Stimulated activated CD4-positive, alpha-beta T cell treated with anti-CD3 and anti-CD28 coated beads, Interleukin-4, amount 100 ng/mL, for 4 hours (primary cell): ENCODE data around the gene MAP7D3.
"Not testable (repeated sequence)": the region's sequence is repeated elsewhere in the genome, so short reads cannot be mapped to it uniquely, and the experiment has no call there.

ENCODE experiments used
- DNase-seq, 2 experiments: peaks; one replicate each; pipeline ENCODE4 v3.0.0-alpha.2; 2020

The MAP7D3 gene

DNA sequence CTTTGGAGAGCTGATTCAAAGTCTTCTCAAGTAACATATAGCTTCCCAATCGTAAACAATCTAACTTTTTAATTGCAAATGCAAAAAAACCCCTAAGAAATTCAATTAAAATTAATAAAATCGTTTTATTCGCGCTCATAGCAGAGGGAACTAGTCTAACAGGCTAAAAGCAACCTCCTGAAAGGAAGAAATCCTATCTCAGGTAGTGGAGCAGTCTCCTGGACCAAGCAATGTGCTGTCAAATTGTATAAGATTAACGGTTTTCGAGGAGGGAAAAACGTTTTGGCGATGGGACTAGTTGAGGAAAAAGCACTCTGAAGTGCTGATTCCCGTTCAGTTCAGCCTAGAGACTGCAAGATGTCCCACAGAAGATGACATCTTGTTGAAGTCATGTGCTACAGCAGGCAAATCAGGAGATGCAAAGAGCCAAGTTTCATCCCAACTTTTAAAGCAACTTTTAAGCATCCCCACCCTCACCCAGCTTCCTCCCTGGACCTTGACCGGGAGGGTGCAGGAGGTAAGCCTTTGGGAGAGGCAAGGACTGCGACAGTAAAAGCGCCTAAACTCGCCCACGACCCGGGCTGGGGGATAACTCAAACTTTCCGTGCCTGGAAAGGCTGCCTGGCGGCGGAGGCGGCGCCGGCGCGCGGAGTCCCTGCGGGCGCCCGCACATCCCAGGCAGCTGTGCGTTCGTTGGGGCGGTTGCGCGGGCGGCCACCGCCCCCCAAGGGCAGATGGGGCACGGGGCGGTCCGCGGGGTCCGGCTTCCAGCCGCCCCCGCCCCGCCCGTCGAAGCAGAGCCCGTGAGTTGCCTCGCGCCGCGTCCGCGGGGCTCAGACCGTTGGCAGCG lies 784 bp downstream of the MAP7D3 start:
- peak; percentile 48 to 62 for DNase-seq

DNA sequence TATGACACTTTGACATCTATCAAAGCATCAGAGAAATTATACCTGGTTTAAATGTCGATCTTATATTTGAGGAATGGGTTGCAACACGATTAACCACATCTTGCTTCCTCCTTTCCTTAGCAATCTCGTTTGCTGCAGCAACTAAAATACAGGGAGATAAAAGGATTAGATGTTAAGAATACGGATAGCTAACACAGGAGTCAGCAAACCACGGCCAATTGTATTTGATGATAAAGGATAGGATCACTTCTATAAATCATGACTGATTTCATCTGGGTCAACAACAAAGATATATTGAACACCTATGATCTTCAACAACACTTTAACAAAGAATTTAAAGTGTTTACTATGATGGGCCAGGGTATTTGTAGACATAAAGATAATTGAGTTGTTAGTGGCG lies 5.0 kb downstream of the MAP7D3 start:
- DNase-seq, result no peak

DNA sequence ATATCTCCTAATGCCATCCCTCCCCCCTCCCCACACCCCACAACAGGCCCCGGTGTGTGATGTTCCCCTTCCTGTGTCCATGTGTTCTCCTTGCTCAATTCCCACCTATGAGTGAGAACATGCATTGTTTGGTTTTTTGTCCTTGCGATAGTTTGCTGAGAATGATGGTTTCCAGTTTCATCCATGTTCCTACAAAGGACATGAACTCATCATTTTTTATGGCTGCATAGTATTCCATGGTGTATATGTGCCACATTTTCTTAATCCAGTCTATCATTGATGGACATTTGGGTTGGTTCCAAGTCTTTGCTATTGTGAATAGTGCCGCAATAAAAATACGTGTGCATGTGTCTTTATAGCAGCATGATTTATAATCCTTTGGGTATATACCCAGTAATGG lies 13.4 kb downstream of the MAP7D3 start:
- DNase-seq, result not testable (repeated sequence)

DNA sequence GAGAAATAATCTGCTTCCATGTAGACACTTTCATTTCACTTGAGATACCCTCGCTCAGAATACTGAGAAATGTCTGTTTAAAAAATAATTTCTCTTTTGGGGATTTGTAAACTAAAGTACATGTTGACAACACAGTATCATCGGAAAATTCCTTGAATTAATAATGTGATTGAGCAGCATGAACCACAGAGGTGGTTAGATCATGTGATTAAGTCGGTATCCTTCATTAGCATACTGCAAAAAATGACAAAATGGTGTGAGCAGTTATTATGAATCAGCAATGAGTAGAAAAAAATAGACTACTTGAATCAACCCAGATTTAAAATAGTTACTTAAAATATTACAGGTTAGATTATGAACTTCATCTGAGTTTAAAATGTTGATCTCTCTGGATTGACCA lies 14.1 kb downstream of the MAP7D3 start:
- DNase-seq, result no peak

DNA sequence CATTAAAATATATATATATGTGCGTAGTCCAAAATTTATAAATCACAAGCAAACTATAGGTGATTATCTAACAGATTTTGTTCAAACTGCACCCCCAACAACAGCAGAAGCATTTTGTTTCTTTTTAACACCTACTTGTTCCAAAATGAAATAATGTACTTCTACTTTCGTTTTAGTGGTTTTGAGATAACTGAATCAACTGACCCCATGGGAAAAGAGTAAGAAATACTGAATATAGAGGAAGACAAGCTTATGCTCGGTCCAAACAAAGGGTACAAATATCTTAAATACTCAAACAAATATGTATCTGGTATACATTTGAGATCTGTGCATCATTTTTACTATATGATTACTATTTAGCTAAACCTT lies 22.4 kb downstream of the MAP7D3 start:
- DNase-seq, result no peak

DNA sequence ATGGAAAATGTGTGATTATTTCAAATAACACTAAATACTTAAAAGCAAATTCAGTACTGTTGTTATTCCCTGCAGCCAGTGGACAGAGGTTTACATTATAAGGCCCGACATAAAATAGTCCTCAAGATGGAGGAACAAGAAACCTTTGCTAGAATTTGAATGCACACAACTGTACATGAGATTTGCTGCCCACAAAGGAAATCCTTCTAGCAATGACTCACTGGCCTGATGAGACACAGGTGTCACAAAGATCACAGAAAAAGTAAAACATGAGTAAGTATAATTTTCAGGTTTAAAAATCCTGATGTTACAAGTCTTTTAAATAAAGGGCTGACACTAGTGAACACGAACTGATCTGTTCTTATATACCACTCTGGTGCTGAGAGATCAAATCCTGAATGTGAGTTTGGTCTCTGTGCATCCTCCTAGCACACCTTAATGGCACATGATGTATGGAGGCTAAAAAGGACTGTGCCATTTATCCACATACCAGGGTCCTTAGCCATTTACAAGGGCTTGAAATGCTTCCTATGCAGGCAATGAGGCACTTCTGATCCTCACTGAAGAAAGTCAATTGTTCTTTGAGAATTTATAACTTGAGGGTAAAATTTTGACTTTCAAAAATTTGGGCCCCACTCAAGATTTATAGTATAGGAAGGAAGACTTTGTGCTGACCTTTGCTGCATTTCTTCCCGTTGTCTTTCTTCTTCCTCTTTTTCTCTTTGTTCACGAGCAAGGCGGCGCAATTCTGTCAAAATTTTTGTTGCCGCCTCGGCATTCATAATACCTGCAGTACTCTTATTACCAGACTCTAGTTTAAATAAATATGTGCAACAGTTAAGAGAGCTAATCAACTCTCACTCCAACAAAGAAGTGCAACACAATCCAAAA lies 23.0 kb downstream of the MAP7D3 start:
- peak in 1 of 2 experiments; percentile 26 for DNase-seq

DNA sequence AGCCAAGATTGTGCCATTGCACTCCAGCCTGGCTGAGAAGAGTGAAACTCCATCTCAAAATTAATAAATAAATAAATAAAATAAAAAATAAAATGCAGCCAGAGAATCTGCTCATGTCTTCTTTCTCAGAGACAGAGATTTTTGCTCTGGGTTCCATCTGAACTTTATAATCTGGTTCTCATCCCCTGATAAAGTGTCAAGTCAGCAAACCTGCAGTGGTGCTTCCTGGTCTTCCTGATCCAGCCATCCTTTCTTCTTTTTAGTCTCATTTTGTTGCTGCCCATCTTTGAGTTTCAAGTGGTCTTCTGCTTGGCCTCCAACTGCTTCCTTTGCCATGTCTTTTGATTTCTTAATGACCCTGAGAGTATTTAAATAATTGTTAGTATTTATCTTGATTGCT lies 24.1 kb downstream of the MAP7D3 start:
- DNase-seq, result no peak

DNA sequence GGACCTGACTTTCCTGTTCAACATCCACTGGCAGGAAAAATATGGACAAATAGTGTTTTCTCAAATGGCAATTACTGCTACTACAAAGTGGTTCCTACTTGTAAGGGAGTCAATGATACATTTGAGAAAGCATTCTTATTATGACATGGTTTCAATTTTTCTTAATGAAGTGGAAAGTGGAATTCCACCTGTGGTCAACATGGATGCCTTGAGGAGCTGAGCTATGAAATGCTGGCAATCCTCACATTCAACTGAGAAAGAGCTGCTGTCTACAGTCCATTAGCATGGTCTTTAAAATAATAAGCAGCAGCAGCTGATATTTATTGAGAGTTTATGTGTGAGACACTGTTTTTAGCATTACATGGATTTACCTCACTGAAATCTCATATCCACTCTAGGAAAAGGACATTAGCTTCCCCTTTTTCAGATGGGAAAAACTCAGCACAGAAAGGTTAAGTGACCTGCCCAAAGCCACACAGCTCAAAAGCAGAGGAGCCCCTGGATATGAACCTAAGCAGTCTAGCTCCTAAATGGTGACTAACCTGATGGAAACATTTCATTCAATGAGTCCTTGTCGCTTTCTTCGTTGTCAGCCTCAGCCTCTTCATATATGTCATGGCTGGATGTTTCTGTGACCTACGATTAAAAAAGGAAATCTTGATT lies 29.2 kb downstream of the MAP7D3 start:
- no peak for DNase-seq

DNA sequence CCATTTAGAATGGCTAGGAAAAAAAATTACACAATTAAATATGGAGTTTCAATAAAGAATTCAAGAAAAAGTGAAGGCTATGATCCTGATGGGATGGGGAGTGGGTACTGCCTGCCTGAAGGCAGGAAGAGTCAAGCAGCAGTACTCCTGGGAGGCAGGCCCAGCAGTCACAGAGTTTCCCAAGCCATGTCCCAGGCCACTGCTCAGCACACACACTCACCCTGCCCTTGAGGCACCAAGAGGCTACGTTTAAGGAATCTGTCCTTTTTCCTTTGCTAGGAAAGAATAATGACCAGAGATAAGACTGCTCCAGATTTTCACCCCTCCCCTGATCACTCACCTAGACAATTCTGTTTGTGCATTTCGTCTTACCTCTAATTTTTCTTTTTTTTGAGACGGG lies 30.2 kb downstream of the MAP7D3 start:
- no peak for DNase-seq

DNA sequence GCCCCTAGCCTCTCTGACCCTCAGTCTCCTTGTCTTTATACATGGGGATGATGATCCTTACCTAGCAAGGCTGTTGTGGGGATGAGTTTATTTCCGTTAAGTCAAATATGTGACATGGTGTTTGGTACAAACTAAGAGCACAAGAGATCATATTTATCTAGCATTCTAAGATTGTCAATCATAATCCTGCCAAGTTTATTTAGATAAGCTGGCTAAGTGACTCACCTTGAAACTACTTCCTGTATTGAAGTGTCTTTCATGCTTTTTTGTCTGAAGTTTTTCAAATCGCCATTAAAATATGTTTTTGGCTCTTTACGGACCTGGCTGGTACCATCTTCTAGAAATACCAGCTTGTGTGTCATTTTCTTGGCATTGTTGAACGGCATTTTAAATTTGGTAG lies 30.7 kb downstream of the MAP7D3 start:
- DNase-seq, result no peak

DNA sequence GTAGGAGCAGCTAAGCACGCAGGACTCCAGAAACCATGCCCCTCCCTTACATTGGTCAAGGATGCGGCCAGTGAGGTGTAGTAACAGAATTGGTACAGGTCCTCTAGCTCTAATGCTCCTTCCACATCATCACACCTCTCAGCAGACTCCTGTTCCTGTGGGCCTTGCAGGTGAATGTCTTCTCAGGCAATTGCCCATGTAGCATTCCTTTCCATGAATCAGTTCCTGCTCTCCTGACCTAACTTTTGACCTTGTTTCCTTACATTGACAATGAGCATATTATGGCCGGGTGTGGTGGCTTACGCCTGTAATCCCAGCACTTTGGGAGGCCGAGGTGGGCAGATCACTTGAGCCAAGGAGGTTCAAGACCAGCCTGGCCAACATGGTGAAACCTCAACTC lies 31.3 kb downstream of the MAP7D3 start:
- DNase-seq, result no peak

DNA sequence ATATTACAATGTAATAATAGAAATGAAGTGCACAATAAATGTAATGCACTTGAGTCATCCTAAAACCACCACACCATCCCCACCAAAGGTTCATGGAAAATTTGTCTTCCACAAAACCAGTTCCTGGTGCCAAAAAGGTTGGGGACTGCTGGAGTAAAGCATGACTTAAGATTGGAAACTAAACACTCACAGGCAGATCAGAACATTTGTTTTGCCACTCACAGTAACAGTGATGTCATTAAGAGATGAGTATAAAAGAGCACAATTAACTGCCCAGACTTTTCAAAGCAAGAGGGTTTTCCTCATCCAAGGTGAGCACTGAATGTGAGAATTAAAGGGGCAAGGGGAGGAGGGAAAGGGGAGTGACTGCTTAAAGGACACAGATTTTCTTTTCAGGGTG lies 35.6 kb downstream of the MAP7D3 start:
- no peak for DNase-seq

DNA sequence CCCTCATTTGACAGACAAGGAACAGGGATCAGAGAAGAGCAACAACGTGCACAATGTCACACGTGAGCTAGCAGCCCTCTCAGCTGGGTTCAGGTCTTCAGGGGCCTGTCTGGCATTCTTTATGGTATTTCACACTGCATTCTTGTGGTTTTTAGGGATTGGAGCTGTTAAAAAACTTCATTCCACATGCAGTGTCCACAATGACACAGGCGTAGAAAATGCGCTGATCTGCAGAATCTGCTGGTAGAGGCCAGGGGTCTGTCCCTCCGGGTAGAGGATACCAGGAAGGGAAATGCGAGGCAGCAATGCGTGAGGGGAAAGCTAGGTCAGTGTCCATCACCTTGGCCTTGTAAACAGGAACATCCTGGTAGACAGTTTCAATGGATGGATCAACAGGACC lies 36.6 kb downstream of the MAP7D3 start:
- no peak for DNase-seq

DNA sequence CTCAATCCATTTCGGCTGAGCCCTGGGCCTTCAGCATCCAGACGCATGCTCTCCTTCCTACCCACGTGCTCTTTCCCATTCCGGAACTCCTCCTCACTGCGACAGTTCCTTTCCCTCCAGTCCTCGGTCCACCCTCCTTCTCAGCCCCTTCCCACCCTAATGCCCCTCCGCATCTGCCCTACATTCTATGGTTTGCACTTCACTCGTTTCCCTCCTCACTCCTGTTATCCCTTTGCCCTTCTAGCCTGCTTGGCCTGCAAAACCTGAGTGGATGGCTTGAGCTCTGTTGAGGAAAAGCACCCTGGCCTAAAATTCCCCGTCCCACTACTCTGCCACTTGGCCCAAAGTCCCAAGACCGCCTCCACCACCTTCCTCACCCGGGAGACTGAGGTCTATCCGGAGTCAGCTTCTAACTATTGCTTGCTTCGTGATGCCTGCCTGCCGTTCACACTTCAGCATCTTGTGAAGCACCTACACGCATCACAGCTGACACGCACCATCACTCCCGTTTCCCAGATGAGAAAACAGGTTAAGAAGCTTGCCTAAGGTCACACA lies 38.6 kb downstream of the MAP7D3 start:
- no peak for DNase-seq

DNA sequence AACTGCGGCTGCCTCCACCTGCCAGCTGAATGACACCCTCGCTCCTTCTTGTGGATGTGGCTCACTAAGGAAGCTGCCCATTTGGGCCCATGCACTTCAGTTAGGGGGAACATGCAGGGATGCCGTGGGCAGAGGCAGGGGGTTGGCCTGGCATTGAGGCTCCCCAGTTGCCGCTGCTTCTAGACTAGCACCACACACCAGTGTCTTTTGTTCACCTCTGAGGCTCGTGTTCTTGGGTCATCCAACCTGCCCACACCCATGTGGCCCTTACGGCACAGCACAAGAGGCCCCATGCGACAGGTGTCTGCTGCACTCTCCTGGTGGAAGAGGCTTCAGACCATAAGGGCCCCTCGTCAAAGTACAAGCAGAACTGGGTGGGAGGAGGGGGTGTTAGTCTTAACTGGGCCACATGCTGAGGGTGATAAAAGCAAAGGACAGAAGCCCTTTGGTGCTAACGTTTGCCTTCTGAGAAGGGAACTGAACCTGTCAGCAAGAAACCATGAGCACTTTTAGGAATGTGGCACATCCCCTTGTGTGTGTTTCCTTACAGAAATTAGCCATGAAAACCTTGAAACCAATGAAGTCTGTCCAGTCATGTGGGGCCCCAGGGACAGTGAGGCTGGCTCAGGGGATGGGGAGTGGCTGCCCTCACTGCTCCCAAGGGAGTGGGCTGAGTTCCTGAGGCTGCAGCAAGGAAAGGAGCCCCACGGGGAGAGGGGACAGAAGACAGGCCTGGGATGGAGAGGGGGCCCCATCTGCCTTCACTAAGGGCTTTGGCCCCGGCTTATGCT lies 39.2 kb downstream of the MAP7D3 start:
- no peak for DNase-seq

DNA sequence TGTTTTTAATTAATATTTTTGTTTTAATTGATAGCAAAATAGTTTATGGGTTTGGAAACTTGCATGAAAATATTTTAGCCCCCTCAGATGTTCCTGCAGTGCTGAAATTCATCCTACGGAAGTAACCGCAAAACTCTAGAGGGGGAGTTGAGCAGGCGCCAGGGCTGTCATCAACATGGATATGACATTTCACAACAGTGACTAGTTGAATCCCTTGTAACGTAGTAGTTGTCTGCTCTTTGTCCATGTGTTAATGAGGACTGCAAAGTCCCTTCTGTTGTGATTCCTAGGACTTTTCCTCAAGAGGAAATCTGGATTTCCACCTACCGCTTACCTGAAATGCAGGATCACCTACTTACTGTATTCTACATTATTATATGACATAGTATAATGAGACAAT lies 40.4 kb downstream of the MAP7D3 start:
- no peak for DNase-seq

DNA sequence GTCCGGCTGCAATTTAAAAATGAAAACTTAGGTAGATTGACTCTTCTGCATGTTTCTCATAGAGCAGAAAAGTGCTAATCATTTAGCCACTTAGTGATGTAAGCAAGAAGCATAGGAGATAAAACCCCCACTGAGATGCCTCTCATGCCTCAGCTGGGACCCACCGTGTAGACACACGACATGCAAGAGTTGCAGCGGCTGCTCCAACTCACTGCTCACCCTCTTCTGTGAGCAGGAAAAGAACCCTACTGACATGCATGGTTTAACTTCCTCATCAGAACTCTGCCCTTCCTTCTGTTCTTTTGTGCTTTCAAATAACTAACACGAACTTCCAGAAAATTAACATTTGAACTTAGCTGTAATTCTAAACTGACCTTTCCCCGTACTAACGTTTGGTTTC lies 41.0 kb downstream of the MAP7D3 start:
- DNase-seq, result no peak

DNA sequence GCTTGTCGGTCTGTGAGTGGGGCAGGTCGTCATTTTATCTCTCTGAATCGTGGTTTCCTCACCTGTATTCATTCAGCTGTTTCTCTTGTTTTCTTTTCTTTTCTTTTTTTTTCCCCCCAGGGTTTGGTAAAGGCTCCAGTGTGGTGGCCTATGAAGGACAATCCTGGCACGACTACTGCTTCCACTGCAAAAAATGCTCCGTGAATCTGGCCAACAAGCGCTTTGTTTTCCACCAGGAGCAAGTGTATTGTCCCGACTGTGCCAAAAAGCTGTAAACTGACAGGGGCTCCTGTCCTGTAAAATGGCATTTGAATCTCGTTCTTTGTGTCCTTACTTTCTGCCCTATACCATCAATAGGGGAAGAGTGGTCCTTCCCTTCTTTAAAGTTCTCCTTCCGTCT lies 41.4 kb downstream of the MAP7D3 start:
- no peak for DNase-seq

DNA sequence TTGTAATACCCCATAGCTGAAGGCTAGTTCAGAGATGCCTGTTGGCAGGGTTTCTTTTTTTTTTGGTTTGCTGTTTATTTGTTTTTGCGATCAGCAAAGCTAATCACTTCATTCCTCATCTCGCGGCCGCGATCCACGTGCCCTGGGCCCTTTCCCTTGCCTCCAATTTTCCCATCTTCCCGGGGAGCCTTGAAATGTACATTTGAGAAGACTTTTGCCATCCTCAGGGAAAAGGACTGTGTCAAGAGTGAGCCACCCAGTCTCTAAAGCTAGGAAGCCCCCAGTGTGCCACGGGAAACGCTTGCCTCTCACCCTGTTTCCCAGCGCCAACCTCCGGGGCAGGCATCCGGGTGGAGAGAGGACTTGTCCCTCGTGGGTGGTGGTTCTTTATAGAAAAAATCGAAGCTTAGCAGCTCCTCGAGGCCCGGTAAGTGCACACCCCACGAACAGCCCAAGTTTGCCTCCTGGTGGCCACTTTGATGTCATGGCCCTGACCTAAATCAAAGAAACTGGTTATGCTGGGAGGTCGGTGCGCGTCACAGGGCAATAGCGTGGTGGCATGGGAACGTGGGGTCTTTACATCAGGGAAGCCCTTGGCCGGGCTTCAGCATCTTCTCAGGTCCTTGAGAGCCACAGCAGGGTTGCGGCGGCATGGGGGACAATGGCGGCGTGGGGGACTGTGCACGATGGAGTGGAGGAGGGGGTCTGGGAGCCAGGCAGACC lies 42.0 kb downstream of the MAP7D3 start:
- DNase-seq, result peak; percentile 10 to 11

DNA sequence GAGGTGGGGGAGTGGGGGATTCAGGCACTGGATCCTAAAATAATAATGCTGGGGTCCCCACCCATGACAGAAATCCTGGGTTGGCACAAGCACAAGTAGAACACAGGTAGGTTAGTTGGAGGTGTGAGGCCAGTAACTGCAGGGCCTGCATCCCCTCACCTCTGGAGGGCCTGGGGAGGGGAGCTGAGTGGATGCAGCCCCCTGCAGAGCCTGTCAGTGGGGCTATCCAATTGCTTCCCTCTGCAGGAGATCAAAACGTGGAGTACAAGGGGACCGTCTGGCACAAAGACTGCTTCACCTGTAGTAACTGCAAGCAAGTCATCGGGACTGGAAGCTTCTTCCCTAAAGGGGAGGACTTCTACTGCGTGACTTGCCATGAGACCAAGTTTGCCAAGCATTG lies 43.7 kb downstream of the MAP7D3 start:
- no peak for DNase-seq

DNA sequence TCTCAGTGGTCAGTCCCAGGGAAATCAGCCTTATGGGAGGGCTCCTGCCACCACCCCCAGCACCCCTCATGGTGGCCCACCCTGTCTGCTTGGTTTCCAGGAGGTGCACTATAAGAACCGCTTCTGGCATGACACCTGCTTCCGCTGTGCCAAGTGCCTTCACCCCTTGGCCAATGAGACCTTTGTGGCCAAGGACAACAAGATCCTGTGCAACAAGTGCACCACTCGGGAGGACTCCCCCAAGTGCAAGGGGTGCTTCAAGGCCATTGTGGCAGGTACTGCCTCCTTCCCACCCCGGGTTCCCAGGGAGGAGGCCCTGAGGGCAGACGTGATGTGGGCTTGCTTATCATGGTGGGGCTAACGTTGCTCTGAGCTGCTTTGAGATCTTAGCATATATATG lies 44.3 kb downstream of the MAP7D3 start:
- DNase-seq, result no peak

DNA sequence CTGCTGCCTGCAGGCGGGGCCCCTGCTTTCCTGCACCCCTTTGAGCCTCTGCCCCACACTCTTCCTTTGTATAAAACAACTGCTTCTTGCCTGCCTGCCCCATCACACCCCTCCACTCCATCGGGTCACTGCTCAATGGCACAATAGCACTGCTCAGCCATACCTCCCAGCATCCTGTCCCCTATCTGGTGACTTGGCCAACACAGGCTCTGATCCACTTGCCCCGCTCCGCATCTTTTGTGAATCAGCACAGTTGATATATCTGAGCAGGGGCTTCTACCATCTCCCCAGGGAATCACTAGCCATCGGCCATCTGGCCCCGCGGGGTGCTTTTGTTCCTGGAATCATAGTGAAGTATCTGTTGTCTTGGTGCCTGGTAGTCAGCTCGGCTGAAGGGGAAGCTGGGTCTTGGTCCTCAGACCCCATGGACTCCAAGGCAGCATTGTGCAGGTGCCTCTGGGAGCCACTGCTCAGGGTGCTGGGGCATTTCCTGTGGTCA lies 45.3 kb downstream of the MAP7D3 start:
- no peak for DNase-seq
